K562 (cell line): Measurements from ENCODE around the gene FOXM1. TPM values are rescaled to one million over a fixed set of nuclear protein-coding genes. Genes with fewer than 3 reads are reported as not detected.

Experiments
- ATF1 ChIP-seq, 2 experiments: fragments of 450-650 bp in 1 of 2; IDR thresholded peaks; 2 replicates each; pipeline ENCODE4 v1.6.1; 2016; ENCODE audit warnings: missing compliant biosample characterization in 1 of 2, missing genetic modification characterization in 1 of 2
- DDX20 ChIP-seq: fragments of 450-650 bp; IDR thresholded peaks from 2 replicates; pipeline ENCODE4 v1.6.1; 2016; ENCODE audit warnings: missing genetic modification characterization, low read depth, mild to moderate bottlenecking, missing compliant biosample characterization, moderate library complexity
- EWSR1 ChIP-seq: fragments of 450-650 bp; IDR thresholded peaks from 2 replicates; pipeline ENCODE4 v1.6.1; 2018; ENCODE audit warnings: borderline replicate concordance, mild to moderate bottlenecking, low read depth, moderate library complexity; ENCODE audit not compliant: partially characterized antibody
- SETDB1 ChIP-seq: IDR thresholded peaks from one replicate; pipeline ENCODE4 v1.6.1; 2012; ENCODE audit warnings: low read length, control low read depth, inconsistent platforms
- SIX5 ChIP-seq, 2 experiments: IDR thresholded peaks; 2 replicates each; pipeline ENCODE4 v1.6.1; 2011; ENCODE audit warnings: low read length in 2 of 2, borderline replicate concordance in 1 of 2, low read depth in 1 of 2, mild to moderate bottlenecking in 1 of 2, moderate library complexity in 1 of 2; ENCODE audit not compliant: insufficient read depth in 1 of 2
- SRF ChIP-seq, 2 experiments: fragments of 250-450, 450-650 bp in 1 of 2; sonication (Bioruptor Pico) in 1 of 2; sonication (generic) in 1 of 2; formaldehyde crosslinking; IDR thresholded peaks; 2 replicates each; pipeline versions ENCODE4 v1.5.0 to v1.5.1; 2020 to 2022; ENCODE audit warnings: mild to moderate bottlenecking in 1 of 2, missing genetic modification reagents in 1 of 2
- XRCC3 ChIP-seq: fragments of 450-650 bp; IDR thresholded peaks from 2 replicates; pipeline ENCODE4 v1.6.1; 2017; ENCODE audit warnings: mild to moderate bottlenecking, moderate library complexity
- polyA plus RNA-seq, 8 experiments: library from polyadenylated mRNA; depleted of rRNA in 4 of 8; stranded (reverse) in 5 of 8; unstranded in 3 of 8; fragments of >200 nt; fragmentation: Nextera tagmentation in 2 of 8; fragmentation: Illumina TruSeq in 1 of 8; extraction: Ambion mirVana in 2 of 8; extraction: Trizol in 1 of 8; gene quantifications; 2 replicates each; pipeline versions ENCODE4 v1.2.1 to v1.2.3, GENCODE V29; 2011 to 2014; ENCODE audit warnings: inconsistent platforms in 1 of 8, missing spikeins in 1 of 8
- total RNA-seq, 7 experiments: library from RNA; depleted of rRNA in 6 of 7; stranded (reverse); fragments of >200 nt in 6 of 7; fragmentation: Illumina TruSeq in 2 of 7; extraction: Trizol in 2 of 7; gene quantifications; 2 replicates each; pipeline versions ENCODE4 v1.2.1 to v1.2.3, GENCODE V29; 2011 to 2021; ENCODE audit warnings: low replicate concordance in 1 of 7
- TF ChIP-seq, protein P1 (sequence below), 2 experiments: fragments of 250-450 bp in 1 of 2; fragments of 450-650 bp in 1 of 2; sonication (Bioruptor Pico) in 1 of 2; IDR thresholded peaks; 2 replicates each; pipeline versions ENCODE4 v1.6.1 to v1.8.0; 2016 to 2021; ENCODE audit warnings: mild to moderate bottlenecking in 2 of 2, moderate library complexity in 2 of 2, missing compliant biosample characterization in 1 of 2, missing genetic modification characterization in 1 of 2
- TF ChIP-seq, protein P2 (sequence below): fragments of 450-650 bp; IDR thresholded peaks from 2 replicates; pipeline ENCODE4 v1.6.1; 2017; ENCODE audit warnings: antibody characterized with exemption, mild to moderate bottlenecking
- TF ChIP-seq, protein P3 (sequence below), 2 experiments: fragments of 450-650 bp in 1 of 2; sonication (generic) in 1 of 2; formaldehyde crosslinking in 1 of 2; IDR thresholded peaks in 1 of 2; conservative IDR thresholded peaks in 1 of 2; 2 replicates each; pipeline versions ENCODE4 v1.6.1 to v1.8.1; 2016 to 2023; ENCODE audit warnings: mild to moderate bottlenecking in 2 of 2, moderate library complexity in 2 of 2, inconsistent platforms in 1 of 2, missing genetic modification reagents in 1 of 2
- TF ChIP-seq, protein P4 (sequence below), 2 experiments: IDR thresholded peaks; 2 replicates each; pipeline ENCODE4 v1.6.1; 2012; ENCODE audit warnings: improper control_type of control experiment in 2 of 2, low read depth in 2 of 2, low read length in 2 of 2, borderline replicate concordance in 1 of 2
- TF ChIP-seq, protein P5 (sequence below): IDR thresholded peaks from 2 replicates; pipeline ENCODE4 v1.6.1; 2011; ENCODE audit not compliant: insufficient read length; ENCODE audit errors: extremely low read depth

Gene FOXM1
- total and polyA plus RNA-seq, 9 of the 15 experiments (the other 6 are each of a cell fraction or from before 2014, with no cell fraction given): 8.9 to 46.9 (median 17.2) TPM

DNA sequence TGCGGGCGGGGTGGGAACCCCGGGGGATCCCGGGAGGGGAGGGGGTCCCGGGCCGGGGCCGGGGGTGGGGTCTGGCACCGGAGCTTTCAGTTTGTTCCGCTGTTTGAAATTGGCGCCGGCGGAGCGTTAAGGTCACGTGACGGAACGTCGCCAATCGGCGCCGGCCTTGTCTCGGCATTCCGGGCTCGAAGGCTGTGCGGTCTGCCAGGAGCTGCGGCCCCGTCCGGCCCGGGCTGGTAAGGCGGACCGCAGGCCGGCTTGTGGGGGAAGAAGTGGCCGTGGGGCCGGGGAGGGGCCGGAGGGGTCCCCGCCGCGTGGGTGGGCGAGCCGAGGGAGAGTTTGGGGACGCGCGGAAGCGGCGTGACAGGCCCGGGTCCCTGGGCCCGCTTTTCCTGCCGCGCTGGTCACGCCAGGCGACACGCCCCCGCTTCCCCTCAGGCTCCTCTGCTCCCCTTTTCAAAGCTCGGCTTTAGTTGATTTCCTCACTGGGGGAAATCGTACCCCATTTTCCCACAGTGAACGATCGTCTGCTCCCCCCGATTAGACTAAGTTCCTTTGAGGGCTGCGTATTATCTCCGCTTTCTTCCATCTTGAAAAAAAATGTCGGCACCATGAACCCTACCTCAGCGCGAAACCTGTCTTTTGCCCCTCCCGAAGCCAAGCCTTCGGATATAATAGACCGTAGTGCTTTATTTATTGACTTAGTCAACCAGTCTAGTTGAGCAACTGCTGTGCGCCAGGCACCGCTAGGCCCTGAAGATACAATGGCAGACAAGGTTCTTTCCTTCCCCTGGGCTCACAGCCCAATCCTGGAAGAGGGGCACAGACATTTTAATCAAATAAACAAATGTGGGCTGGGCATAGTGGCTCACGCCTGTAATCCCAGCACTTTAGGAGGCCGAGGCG, at the start of gene FOXM1, which contains the start of gene RHNO1 (continued):
- TF ChIP-seq EWSR1 (no peak), SETDB1 (no peak), SIX5 (IDR thresholded peaks at IDR 0.05; ENCODE audit: borderline replicate concordance in 1 of 2, insufficient read depth in 1 of 2, low read depth in 1 of 2, low read length in 2 of 2) (no peak), SRF (CRISPR knock-in tag; IDR thresholded peaks at IDR 0.05) (no peak), ATF1 (CRISPR knock-in tag; IDR thresholded peaks at IDR 0.05) (no peak), ATF1 (tag; IDR thresholded peaks at IDR 0.05) (peak; percentile 31; the same call in 1 of the 2 replicates), XRCC3 (no peak), DDX20 (tag) (no peak)
- TF ChIP-seq, protein P1, sequence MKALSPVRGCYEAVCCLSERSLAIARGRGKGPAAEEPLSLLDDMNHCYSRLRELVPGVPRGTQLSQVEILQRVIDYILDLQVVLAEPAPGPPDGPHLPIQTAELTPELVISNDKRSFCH (CRISPR knock-in tag; IDR thresholded peaks at IDR 0.05): no peak
- TF ChIP-seq, protein P1 (tag; IDR thresholded peaks at IDR 0.05): no peak
- TF ChIP-seq, protein P2, sequence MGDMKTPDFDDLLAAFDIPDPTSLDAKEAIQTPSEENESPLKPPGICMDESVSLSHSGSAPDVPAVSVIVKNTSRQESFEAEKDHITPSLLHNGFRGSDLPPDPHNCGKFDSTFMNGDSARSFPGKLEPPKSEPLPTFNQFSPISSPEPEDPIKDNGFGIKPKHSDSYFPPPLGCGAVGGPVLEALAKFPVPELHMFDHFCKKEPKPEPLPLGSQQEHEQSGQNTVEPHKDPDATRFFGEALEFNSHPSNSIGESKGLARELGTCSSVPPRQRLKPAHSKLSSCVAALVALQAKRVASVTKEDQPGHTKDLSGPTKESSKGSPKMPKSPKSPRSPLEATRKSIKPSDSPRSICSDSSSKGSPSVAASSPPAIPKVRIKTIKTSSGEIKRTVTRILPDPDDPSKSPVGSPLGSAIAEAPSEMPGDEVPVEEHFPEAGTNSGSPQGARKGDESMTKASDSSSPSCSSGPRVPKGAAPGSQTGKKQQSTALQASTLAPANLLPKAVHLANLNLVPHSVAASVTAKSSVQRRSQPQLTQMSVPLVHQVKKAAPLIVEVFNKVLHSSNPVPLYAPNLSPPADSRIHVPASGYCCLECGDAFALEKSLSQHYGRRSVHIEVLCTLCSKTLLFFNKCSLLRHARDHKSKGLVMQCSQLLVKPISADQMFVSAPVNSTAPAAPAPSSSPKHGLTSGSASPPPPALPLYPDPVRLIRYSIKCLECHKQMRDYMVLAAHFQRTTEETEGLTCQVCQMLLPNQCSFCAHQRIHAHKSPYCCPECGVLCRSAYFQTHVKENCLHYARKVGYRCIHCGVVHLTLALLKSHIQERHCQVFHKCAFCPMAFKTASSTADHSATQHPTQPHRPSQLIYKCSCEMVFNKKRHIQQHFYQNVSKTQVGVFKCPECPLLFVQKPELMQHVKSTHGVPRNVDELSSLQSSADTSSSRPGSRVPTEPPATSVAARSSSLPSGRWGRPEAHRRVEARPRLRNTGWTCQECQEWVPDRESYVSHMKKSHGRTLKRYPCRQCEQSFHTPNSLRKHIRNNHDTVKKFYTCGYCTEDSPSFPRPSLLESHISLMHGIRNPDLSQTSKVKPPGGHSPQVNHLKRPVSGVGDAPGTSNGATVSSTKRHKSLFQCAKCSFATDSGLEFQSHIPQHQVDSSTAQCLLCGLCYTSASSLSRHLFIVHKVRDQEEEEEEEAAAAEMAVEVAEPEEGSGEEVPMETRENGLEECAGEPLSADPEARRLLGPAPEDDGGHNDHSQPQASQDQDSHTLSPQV: no peak
- TF ChIP-seq, protein P3, sequence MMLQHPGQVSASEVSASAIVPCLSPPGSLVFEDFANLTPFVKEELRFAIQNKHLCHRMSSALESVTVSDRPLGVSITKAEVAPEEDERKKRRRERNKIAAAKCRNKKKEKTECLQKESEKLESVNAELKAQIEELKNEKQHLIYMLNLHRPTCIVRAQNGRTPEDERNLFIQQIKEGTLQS (IDR thresholded peaks at IDR 0.05): no peak
- TF ChIP-seq, protein P3 (CRISPR knock-in tag; conservative IDR thresholded peaks at IDR 0.05): no peak
- TF ChIP-seq, protein P4, sequence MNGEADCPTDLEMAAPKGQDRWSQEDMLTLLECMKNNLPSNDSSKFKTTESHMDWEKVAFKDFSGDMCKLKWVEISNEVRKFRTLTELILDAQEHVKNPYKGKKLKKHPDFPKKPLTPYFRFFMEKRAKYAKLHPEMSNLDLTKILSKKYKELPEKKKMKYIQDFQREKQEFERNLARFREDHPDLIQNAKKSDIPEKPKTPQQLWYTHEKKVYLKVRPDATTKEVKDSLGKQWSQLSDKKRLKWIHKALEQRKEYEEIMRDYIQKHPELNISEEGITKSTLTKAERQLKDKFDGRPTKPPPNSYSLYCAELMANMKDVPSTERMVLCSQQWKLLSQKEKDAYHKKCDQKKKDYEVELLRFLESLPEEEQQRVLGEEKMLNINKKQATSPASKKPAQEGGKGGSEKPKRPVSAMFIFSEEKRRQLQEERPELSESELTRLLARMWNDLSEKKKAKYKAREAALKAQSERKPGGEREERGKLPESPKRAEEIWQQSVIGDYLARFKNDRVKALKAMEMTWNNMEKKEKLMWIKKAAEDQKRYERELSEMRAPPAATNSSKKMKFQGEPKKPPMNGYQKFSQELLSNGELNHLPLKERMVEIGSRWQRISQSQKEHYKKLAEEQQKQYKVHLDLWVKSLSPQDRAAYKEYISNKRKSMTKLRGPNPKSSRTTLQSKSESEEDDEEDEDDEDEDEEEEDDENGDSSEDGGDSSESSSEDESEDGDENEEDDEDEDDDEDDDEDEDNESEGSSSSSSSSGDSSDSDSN (IDR thresholded peaks at IDR 0.05; ENCODE audit: borderline replicate concordance in 1 of 2, low read depth in 2 of 2, low read length in 2 of 2): no peak
- TF ChIP-seq, protein P5, sequence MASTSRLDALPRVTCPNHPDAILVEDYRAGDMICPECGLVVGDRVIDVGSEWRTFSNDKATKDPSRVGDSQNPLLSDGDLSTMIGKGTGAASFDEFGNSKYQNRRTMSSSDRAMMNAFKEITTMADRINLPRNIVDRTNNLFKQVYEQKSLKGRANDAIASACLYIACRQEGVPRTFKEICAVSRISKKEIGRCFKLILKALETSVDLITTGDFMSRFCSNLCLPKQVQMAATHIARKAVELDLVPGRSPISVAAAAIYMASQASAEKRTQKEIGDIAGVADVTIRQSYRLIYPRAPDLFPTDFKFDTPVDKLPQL: no peak
